ENCODE results near the gene HMCN1.

The HMCN1 gene

DNA sequence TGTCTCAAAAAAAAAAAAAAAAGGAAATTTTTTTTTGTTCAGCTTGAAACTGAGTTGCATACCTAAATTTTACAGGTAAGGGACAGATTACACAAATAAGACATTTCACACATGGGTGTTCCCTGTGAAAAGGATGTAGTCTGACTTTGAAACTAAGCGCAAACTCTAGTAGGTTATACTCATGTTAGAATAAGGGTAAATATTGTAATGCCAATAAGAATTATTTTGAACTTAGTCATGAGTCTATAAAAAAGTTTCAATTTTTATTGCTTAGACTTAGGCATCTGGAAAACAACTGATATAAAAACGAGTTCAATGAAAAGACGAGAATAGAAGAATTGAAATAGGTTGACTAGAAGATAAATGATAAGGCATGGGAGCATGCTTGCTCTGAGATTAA lies 122.3 kb downstream of the HMCN1 start:
- Histone ChIP-seq H3K36me3 (ENCODE audit: insufficient read depth) (no peaks in the 10 kb centered on the region), H3K9ac (no peak overlapping the region), H2AFZ (ENCODE audit: low read depth) (no peak overlapping the region), H3K4me1 (ENCODE audit: low read depth, poor library complexity, severe bottlenecking) (peaks cover 25% of the 10 kb centered on the region), H3K27me3 (ENCODE audit: insufficient read depth, low read depth) (no peaks in the 10 kb centered on the region), H3K4me3 (IDR thresholded peaks at IDR 0.05; ENCODE audit: insufficient read depth, low read depth, low read length) (no peak overlapping the region), H4K20me1 (ENCODE audit: insufficient read depth) (no peaks in the 10 kb centered on the region), H3K79me2 (ENCODE audit: insufficient read depth, low read depth) (no peaks in the 10 kb centered on the region), H3K4me2 (no peak overlapping the region), H3K27ac (no peak overlapping the region)
- TF ChIP-seq, protein P1, sequence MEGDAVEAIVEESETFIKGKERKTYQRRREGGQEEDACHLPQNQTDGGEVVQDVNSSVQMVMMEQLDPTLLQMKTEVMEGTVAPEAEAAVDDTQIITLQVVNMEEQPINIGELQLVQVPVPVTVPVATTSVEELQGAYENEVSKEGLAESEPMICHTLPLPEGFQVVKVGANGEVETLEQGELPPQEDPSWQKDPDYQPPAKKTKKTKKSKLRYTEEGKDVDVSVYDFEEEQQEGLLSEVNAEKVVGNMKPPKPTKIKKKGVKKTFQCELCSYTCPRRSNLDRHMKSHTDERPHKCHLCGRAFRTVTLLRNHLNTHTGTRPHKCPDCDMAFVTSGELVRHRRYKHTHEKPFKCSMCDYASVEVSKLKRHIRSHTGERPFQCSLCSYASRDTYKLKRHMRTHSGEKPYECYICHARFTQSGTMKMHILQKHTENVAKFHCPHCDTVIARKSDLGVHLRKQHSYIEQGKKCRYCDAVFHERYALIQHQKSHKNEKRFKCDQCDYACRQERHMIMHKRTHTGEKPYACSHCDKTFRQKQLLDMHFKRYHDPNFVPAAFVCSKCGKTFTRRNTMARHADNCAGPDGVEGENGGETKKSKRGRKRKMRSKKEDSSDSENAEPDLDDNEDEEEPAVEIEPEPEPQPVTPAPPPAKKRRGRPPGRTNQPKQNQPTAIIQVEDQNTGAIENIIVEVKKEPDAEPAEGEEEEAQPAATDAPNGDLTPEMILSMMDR (conservative IDR thresholded peaks at IDR 0.05; ENCODE audit: low read depth, low read length) = no peak

DNA sequence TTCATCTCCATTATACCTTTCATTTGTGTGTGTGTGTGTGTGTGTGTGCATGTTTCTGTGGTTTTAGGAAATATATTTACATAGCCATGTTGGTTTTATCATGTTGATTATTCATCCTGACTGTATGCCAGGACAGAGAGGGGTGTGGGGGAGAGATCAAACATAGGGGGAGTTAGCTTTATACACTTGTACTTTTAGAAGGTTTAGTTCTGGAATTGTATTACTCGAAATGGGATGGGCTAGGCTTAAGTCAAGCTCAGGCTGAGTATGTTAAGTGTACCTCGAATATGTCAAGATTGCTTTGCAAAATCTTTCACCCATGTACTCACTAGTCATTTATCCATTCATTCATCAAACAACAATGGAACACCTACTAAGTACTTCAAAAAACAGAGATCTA lies 123.3 kb downstream of the HMCN1 start:
- no peaks in the 10 kb centered on the region for H3K79me2 ChIP-seq (ENCODE audit: insufficient read depth, low read depth)
- TF ChIP-seq, protein P1 (conservative IDR thresholded peaks at IDR 0.05; ENCODE audit: low read depth, low read length) = no peak
- H3K36me3 ChIP-seq (ENCODE audit: insufficient read depth) = no peaks in the 10 kb centered on the region
- no peak overlapping the region for H3K27ac ChIP-seq
- H3K27me3 ChIP-seq (ENCODE audit: insufficient read depth, low read depth) = no peaks in the 10 kb centered on the region
- peaks cover 35% of the 10 kb centered on the region for H3K4me1 ChIP-seq (ENCODE audit: low read depth, poor library complexity, severe bottlenecking)
- H4K20me1 ChIP-seq (ENCODE audit: insufficient read depth) = no peaks in the 10 kb centered on the region
- no peak overlapping the region for H2AFZ ChIP-seq (ENCODE audit: low read depth)
- no peak overlapping the region for H3K9ac ChIP-seq
- H3K4me3 ChIP-seq (IDR thresholded peaks at IDR 0.05; ENCODE audit: insufficient read depth, low read depth, low read length) = no peak overlapping the region
- H3K4me2 ChIP-seq = no peak overlapping the region

DNA sequence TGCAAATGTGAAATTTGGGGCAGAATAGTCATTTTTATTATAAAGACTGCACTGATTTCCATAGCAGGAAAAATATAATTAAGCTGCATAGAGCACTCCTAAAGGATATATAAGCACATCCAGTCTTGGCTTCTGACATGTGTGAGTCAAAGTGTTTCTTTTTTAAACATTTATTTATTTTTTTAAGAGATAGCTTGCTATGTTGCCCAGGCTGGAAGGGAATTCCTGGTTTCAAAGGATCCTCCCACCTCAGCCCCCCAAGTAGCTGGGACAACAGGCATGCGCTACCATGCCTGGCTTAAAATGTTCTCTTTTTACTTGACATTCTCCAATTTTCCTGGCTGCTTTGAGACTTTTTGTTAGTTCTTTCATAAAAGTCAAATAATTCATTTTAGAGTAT lies 126.1 kb downstream of the HMCN1 start:
- no peak overlapping the region for H3K4me2 ChIP-seq
- H3K4me3 ChIP-seq (IDR thresholded peaks at IDR 0.05; ENCODE audit: insufficient read depth, low read depth, low read length) = no peak overlapping the region
- no peaks in the 10 kb centered on the region for H3K27me3 ChIP-seq (ENCODE audit: insufficient read depth, low read depth)
- H3K9ac ChIP-seq = no peak overlapping the region
- no peaks in the 10 kb centered on the region for H3K36me3 ChIP-seq (ENCODE audit: insufficient read depth)
- H3K79me2 ChIP-seq (ENCODE audit: insufficient read depth, low read depth) = no peaks in the 10 kb centered on the region
- no peak overlapping the region for H2AFZ ChIP-seq (ENCODE audit: low read depth)
- TF ChIP-seq, protein P1 (conservative IDR thresholded peaks at IDR 0.05; ENCODE audit: low read depth, low read length) = no peak
- no peak overlapping the region for H3K27ac ChIP-seq
- no peaks in the 10 kb centered on the region for H4K20me1 ChIP-seq (ENCODE audit: insufficient read depth)
- H3K4me1 ChIP-seq (ENCODE audit: low read depth, poor library complexity, severe bottlenecking) = peaks cover 39% of the 10 kb centered on the region

DNA sequence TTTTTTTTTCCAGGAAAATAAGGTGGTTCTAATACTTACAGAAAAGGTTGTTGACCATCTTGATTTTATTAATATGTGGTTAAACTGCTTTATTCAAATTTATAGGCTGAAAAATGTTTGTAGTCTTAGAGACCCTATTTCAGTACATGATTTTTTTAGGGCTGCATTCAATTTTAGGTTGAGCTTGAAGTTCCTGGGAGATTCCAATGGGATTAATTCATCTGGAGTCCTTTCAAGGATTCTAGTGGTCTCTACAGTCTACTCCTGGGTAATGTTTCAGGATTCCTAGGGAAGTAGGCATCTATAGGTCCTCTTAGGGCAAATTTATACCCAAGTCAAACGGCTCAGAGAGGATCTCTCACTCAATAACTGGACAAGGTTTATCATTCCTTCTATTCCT lies 126.7 kb downstream of the HMCN1 start:
- Histone ChIP-seq H3K27ac (no peak overlapping the region), H3K9ac (no peak overlapping the region), H3K4me3 (IDR thresholded peaks at IDR 0.05; ENCODE audit: insufficient read depth, low read depth, low read length) (no peak overlapping the region), H3K4me1 (ENCODE audit: low read depth, poor library complexity, severe bottlenecking) (peaks cover 39% of the 10 kb centered on the region), H3K36me3 (ENCODE audit: insufficient read depth) (no peaks in the 10 kb centered on the region), H3K79me2 (ENCODE audit: insufficient read depth, low read depth) (no peaks in the 10 kb centered on the region), H3K4me2 (no peak overlapping the region), H4K20me1 (ENCODE audit: insufficient read depth) (no peaks in the 10 kb centered on the region), H2AFZ (ENCODE audit: low read depth) (no peak overlapping the region), H3K27me3 (ENCODE audit: insufficient read depth, low read depth) (no peaks in the 10 kb centered on the region)
- TF ChIP-seq, protein P1 (conservative IDR thresholded peaks at IDR 0.05; ENCODE audit: low read depth, low read length) = no peak

Measured in KMS-11 (cell line).